Fibroblast of lung (primary cell): Measurements from ENCODE around the gene SNPH.

Experiments
- CTCF ChIP-seq, 2 donors: IDR thresholded peaks in 1 of 2; conservative IDR thresholded peaks in 1 of 2; 1 replicate in 1 of 2; 2 replicates in 1 of 2; pipeline ENCODE4 v1.5.1; 2011 to 2012; ENCODE audit warnings: low read length in 2 of 2, control low read depth in 1 of 2, inconsistent platforms in 1 of 2, low read depth in 1 of 2, mild to moderate bottlenecking in 1 of 2
- EZH2 ChIP-seq: IDR thresholded peaks from 2 replicates; pipeline ENCODE4 v1.5.1; 2012; ENCODE audit warnings: low read length, control low read depth, mild to moderate bottlenecking; ENCODE audit errors: missing control alignments

GRCh38 chr20:1296922-1297321 lies 30.8 kb downstream of the SNPH start:
- TF ChIP-seq CTCF (conservative IDR thresholded peaks at IDR 0.05 in 1 of 2, IDR thresholded peaks at IDR 0.05 in 1 of 2; ENCODE audit: low read depth in 1 of 2, low read length in 2 of 2), result no peak
- TF ChIP-seq EZH2, result no peak
